ENCODE measurements around the gene SLC38A10. TPM values are rescaled to one million over a fixed set of nuclear protein-coding genes. Genes with fewer than 3 reads are reported as not detected.
"Not testable (repeated sequence)": the region's sequence is repeated elsewhere in the genome, so short reads cannot be mapped to it uniquely, and the experiment has no call there.

Gene SLC38A10
- total RNA-seq, 1 experiment from 2014 or later, result 44.6 TPM

- DNase-seq (ENCODE audit: low read depth), result no peak
Measured at GRCh38 chr17:81312624-81313325, 17.7 kb upstream of the SLC38A10 start.

GRCh38 chr17:81311946-81312345 is 16.8 kb upstream of the SLC38A10 start:
- no peak for DNase-seq (ENCODE audit: low read depth)

- DNase-seq (ENCODE audit: low read depth), result no peak
Measured at GRCh38 chr17:81310949-81311550, 15.9 kb upstream of the SLC38A10 start.

- DNase-seq (ENCODE audit: low read depth), result no peak
Measured at GRCh38 chr17:81309859-81310839, 15.0 kb upstream of the SLC38A10 start.

- DNase-seq (ENCODE audit: low read depth), result peak; percentile 52
Measured at GRCh38 chr17:81309140-81309858, 14.2 kb upstream of the SLC38A10 start.

GRCh38 chr17:81308784-81309139 is 13.7 kb upstream of the SLC38A10 start:
- DNase-seq (ENCODE audit: low read depth), result not testable (repeated sequence)

- no peak for DNase-seq (ENCODE audit: low read depth)
Measured at GRCh38 chr17:81307636-81308560, 12.8 kb upstream of the SLC38A10 start.

GRCh38 chr17:81306898-81307510 is 11.9 kb upstream of the SLC38A10 start:
- no peak for DNase-seq (ENCODE audit: low read depth)

GRCh38 chr17:81306491-81306890 is 11.4 kb upstream of the SLC38A10 start:
- DNase-seq (ENCODE audit: low read depth), result no peak

GRCh38 chr17:81305051-81305630 is 10.0 kb upstream of the SLC38A10 start:
- DNase-seq (ENCODE audit: low read depth), result no peak

GRCh38 chr17:81304196-81305015 is 9.3 kb upstream of the SLC38A10 start:
- DNase-seq (ENCODE audit: low read depth), result no peak

GRCh38 chr17:81303385-81303784 is 8.3 kb upstream of the SLC38A10 start:
- no peak for DNase-seq (ENCODE audit: low read depth)

- no peak for DNase-seq (ENCODE audit: low read depth)
Measured at GRCh38 chr17:81302861-81303333, 7.8 kb upstream of the SLC38A10 start.

- no peak for DNase-seq (ENCODE audit: low read depth)
Measured at GRCh38 chr17:81302324-81302723, 7.2 kb upstream of the SLC38A10 start.

- DNase-seq (ENCODE audit: low read depth), result no peak
Measured at GRCh38 chr17:81301195-81302144, 6.4 kb upstream of the SLC38A10 start.

- DNase-seq (ENCODE audit: low read depth), result no peak
Measured at GRCh38 chr17:81300586-81301155, 5.6 kb upstream of the SLC38A10 start.

Data from HT1080 (cell line).